ENCODE data around the gene CDKAL1.
"Not testable (repeated sequence)": the region's sequence is repeated elsewhere in the genome, so short reads cannot be mapped to it uniquely, and the experiment has no call there.

Gene CDKAL1

GRCh38 chr6:21023210-21023609 lies 489.0 kb downstream of the CDKAL1 start:
- DNase-seq (ENCODE audit: low read depth in 2 of 2) = no peak

DNA sequence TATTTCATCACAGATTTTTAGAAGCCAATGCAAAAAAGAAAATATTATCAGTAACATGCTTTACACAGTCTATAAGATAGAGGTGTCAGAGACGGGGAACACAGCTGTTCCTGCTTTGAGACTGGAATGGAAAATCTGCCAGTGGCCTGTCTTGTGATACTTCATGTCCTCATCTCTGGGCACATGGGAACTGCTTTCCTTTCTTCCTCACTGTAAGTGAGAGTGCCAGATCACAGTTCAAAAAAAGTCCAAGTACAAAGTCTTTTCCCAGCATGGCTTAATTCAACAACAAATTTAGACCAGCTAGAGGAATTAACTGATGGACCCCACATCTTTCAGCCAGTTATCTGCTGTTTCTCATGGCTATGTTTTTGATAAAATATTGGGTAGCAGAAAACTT lies 490.4 kb downstream of the CDKAL1 start:
- DNase-seq (ENCODE audit: low read depth in 2 of 2) = no peak

DNA sequence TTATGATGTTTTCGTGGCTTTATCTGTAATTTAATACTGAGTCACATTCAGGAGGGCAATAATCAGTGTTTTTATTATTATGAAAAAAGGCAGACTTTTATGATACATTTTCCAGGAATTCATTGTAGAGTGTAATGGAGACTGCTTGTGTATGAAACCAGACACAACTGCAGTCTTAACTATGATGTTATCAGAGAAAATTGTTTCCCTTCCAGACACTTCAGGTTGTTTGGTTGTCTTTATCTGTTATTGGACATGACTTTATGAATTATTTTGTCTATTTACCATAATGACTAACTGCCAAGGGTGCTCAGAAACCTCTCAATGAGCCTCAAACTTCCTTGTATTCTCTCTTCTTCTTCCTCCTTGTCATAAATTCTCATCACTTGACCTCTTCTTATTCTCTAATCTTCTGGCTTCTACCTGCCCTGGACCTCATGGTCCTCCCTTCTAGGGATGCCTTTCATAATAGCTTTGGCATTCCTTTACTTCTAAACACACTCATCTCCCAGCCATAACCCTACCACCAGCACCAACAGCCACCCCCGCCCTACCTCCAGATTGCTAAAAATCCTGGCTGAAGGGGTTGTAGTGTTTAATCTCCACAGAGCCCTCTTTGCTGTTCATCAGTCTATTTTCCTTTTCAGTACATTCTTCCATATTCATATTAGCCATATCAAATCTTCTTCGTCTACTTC lies 492.5 kb downstream of the CDKAL1 start:
- DNase-seq (ENCODE audit: low read depth in 2 of 2) = no peak

GRCh38 chr6:21027507-21027906 lies 493.2 kb downstream of the CDKAL1 start:
- no peak for DNase-seq (ENCODE audit: low read depth in 2 of 2)

- no peak for DNase-seq (ENCODE audit: low read depth in 2 of 2)
Observed at GRCh38 chr6:21031182-21031581, 496.9 kb downstream of the CDKAL1 start.

DNA sequence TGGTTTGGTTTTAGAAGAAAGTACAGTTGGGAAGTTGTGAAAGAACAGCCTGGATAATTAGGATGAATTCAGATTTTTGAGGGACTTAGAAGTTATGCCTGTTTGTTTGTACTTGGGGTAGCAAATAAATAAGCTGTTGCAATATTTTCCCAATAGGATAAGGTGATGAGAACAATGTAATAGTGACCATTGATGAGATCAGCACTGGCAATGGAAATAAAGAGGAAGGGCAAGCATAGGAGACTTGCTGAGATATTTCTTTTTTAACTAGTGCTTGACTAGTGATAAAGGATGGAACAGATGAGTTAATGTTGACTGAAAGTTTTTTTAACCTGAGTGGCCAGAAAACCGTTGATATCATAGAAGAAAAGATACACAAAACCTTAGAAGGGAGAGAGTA lies 498.8 kb downstream of the CDKAL1 start:
- DNase-seq (ENCODE audit: low read depth in 2 of 2) = no peak

GRCh38 chr6:21033575-21034026 lies 499.3 kb downstream of the CDKAL1 start:
- no peak for DNase-seq (ENCODE audit: low read depth in 2 of 2)

- no peak for DNase-seq (ENCODE audit: low read depth in 2 of 2)
Observed at GRCh38 chr6:21034345-21034744, 500.1 kb downstream of the CDKAL1 start.

GRCh38 chr6:21037453-21037852 lies 503.2 kb downstream of the CDKAL1 start:
- DNase-seq (ENCODE audit: low read depth in 2 of 2) = no peak

DNA sequence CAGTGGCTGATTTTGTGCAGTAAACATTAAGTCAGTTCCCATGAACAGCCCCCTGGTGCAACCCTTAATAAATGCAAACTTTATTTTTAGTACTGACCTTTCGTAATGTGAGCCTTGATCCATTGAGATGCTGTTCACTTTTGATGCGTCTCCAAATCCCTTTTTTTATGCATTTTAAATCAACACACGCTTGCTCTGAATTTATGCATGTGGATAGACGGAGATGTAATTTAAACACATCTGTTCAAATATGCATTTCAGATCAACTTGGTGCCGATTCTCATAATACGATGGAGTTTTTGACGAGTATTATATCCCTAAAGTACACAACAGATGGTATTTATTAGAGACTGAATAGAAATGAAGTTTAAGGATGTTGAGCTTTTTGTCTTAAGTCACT lies 505.7 kb downstream of the CDKAL1 start:
- no peak for DNase-seq (ENCODE audit: low read depth in 2 of 2)

DNA sequence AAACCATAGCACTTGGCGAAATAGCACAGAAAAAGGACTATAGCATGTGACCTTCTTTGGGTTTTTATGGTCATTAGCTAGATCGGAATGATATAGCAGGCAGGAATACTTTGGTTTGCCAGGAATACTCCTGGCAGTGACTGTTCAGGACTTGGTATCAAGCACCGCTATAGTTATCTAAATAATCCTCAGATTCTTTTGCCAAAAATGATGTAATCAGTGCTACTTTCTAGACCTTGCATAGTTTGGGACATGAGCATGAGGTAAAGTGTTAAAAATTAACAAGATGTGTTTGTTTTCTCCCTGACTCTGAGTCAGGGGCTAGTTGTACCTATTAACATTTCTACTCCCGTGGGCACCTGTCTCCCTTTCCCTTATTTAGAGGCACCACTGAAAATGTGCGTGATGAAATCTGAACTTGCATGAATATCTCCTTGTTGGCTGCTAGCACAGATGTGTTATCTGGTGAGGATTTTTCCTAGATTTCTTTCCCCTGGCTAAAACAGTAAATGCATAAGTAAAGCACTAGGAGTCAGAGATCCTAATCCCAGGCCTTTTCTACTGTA lies 511.0 kb downstream of the CDKAL1 start:
- no peak for DNase-seq (ENCODE audit: low read depth in 2 of 2)

DNA sequence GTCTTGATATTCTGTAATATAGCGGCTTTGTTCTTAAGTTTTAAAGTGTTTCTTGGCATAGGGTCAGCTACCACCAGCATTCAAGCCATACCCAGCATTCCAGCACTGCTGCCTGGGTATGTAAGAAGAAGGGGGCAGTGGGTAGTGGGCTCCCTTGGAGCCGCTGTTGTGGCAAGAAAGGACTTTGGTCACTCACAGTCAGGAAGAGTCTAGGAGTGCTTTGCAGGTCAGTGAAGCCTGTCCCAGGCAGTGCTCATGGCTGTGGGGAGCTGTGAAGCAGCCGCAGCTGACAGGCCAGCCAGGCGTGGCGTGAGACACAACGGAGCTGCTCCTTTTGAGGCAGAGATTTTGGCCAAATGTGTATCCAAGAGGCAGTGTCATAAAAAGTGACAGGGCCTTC lies 512.0 kb downstream of the CDKAL1 start:
- no peak for DNase-seq (ENCODE audit: low read depth in 2 of 2)

DNA sequence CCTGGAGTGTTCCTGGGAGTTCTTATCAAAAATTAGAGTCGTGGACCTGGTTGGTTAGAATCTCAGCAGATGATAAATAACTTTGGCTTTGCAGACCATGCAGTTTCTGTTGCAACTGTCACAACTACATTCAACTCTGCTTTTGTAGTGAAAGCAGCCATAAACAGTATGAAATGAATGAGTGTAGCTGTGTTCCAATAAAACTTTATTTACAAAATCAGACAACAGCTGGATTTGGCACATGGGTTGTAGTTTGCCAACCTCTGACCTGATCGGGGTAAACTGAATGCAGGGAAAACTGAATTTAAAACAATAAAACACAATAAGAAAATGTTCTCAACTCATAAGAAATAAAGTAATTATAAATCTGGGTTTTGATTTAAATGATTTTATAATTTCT lies 513.8 kb downstream of the CDKAL1 start:
- no peak for DNase-seq (ENCODE audit: low read depth in 2 of 2)

DNA sequence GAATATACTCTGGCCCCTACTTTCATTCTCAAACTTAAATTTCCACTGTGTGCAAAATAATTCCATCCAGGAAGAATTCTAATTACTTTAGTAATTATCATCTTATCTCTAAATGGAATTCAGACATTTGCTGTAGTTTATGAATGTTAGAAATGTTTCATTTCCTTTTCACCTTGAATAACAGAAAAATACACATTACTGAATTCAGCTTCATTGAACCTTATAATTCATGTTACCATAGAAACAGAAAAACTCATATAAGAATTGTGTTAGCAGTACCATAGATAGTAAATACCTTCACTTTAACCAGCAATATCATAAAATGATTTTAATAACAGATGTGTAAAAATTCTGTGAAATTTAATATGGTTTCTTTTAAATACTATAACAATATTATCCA lies 514.9 kb downstream of the CDKAL1 start:
- no peak for DNase-seq (ENCODE audit: low read depth in 2 of 2)

DNA sequence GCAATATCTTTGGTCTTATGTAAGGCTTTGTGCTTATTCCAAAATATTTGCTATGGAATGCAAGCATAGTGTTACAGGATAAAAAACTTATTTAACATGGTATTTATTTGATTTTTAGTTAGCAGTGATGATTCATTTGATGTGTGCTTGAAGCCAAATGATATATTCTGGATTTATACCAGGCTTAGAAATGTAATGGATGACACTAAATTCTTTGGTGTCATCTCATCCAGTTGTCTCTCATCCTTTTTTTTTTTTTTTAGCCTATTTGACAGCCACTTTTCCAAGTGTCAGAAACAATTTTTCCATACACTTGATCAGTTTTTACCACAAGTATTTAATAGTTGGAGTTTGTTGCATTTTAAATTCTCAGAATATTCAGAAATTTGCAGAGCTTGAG lies 515.3 kb downstream of the CDKAL1 start:
- no peak for DNase-seq (ENCODE audit: low read depth in 2 of 2)

GRCh38 chr6:21050935-21051334 lies 516.7 kb downstream of the CDKAL1 start:
- DNase-seq (ENCODE audit: low read depth in 2 of 2) = no peak

GRCh38 chr6:21051777-21052176 lies 517.5 kb downstream of the CDKAL1 start:
- no peak for DNase-seq (ENCODE audit: low read depth in 2 of 2)

DNA sequence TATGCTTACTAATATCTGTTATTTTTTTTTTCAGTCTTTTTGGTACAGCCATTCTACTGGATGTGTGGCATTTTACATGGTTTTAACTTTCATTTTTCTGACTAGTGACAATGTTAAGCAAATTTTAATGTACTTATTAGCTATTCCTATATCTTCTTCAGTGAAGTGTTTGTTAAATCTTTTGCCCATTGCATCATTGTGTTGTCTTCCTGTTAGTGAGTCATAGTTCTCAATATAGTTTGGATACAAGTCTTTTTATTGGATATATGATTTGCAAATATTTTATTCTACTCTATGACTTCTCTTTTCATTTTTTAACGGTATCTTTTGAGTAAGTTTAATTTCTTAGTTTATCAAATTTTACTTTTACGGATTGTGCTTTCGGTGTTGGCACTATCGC lies 519.4 kb downstream of the CDKAL1 start:
- DNase-seq (ENCODE audit: low read depth in 2 of 2) = no peak

DNA sequence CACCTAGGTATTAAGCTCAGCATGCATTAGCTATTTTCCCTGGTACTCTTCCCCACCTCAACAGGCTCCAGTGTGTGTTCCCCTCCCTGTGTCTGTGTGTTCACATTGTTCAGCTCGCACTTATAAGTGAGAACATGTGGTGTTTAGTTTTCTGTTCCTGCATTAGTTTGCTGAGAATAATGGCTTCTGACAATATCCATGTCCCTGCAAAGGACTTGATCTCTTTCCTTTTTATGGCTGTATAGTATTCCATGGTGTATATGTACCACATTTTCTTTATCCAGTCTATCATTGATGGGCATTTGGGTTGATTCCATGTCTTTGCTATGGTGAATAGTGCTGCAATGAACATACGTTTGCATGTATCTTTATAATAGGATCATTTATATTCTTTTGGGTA lies 521.2 kb downstream of the CDKAL1 start:
- DNase-seq (ENCODE audit: low read depth in 2 of 2) = not testable (repeated sequence)

DNA sequence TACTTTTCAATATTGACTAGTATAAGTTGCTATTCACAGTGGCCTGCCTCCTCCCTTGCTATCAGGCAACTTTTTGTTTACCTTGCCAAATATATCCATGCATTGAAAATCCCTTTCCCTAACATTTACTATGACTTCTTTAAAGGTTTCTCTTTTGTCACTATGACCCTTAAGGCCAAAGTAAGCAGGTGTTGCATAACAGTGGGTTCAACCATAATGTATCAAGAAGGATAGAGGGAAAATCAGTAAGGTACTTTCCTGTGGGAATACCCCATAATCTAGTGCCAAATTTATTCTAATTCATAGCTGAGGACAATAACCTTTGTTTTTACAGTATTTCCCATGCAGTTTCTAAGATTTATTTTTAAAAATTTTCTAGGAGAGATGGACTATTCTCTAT lies 527.6 kb downstream of the CDKAL1 start:
- DNase-seq (ENCODE audit: low read depth in 2 of 2) = no peak

DNA sequence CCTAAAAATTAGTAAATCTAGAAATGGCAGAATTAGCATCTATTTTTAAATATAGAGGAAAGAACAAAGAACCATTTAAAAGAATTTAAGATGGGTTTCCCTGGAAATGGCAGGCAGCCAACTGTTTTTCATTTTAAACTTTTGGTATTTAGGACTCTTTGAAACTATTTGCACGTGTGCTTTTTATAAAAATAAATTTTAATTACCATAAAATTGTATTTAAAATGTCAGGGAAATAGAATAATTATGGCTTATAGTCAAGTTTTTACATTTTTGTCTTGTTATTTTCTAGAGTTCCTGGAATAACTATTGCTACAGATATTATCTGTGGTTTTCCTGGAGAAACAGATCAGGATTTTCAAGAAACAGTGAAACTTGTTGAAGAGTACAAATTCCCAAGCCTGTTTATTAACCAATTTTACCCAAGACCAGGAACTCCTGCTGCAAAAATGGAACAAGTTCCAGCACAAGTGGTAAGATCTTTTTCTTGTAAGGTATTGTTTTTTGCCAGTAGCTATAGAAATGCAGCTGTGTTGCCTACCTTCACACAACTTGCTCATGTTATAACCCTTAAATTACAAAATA lies 530.6 kb downstream of the CDKAL1 start:
- DNase-seq (ENCODE audit: low read depth in 2 of 2) = no peak

DNA sequence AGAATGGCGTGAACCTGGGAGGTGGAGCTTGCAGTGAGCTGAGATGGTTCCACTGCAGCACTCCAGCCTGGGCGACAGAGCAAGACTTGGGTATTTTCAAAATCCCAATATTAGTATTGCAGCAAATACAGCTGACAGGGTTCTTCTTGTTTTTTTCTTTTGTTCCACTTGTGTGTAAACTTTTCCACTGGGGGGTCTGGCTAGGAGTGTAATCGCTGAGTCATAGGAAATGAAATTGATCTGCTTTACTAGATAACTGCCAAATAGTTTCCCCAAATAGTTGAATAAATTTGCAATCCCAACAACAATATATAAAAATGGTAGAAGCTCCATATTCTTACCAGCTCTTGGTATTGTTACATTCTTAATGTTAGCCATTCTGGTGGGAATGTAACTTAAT lies 533.3 kb downstream of the CDKAL1 start:
- no peak for DNase-seq (ENCODE audit: low read depth in 2 of 2)

DNA sequence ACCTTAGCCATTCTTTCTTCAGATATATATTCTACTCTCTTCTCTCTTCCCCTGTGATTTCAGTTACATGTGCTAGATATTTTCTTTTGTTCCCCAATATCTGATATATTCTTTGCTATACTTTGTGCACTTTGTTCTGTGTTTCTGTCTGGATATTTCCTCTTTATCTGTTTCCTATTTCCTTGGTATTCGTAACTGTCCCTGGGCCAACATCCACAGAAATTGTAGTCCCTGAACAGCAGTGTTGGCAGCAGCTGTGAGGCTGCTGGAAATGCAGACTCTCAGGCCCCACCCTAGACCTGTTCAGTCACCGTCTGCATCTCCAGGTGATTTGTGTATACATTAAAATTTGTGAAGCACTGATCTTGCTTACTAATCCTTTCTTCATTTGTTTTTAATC lies 536.4 kb downstream of the CDKAL1 start:
- DNase-seq (ENCODE audit: low read depth in 2 of 2) = no peak

Data from stimulated activated CD8-positive, alpha-beta memory T cell treated with anti-CD3 and anti-CD28 coated beads, Interleukin-7, amount 100 ng/mL, for 4 hours (primary cell).